Smooth muscle cell of the pulmonary artery (primary cell): ENCODE measurements around the gene SHC4. TPM values are rescaled to one million over a fixed set of nuclear protein-coding genes. Genes with fewer than 3 reads are reported as not detected.

Experiments used
- total RNA-seq: library from RNA; depleted of rRNA; stranded (reverse); fragments of >200 nt; gene quantifications from 2 replicates; pipeline ENCODE4 v1.2.3, GENCODE V29; 2014

Gene SHC4, protein sequence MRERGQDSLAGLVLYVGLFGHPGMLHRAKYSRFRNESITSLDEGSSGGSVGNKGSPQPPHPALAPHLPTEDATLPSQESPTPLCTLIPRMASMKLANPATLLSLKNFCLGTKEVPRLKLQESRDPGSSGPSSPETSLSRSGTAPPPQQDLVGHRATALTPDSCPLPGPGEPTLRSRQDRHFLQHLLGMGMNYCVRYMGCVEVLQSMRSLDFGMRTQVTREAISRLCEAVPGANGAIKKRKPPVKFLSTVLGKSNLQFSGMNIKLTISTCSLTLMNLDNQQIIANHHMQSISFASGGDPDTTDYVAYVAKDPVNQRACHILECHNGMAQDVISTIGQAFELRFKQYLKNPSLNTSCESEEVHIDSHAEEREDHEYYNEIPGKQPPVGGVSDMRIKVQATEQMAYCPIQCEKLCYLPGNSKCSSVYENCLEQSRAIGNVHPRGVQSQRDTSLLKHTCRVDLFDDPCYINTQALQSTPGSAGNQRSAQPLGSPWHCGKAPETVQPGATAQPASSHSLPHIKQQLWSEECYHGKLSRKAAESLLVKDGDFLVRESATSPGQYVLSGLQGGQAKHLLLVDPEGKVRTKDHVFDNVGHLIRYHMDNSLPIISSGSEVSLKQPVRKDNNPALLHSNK
- total RNA-seq = 2.7 and 3.9 TPM in 2 replicates

DNA sequence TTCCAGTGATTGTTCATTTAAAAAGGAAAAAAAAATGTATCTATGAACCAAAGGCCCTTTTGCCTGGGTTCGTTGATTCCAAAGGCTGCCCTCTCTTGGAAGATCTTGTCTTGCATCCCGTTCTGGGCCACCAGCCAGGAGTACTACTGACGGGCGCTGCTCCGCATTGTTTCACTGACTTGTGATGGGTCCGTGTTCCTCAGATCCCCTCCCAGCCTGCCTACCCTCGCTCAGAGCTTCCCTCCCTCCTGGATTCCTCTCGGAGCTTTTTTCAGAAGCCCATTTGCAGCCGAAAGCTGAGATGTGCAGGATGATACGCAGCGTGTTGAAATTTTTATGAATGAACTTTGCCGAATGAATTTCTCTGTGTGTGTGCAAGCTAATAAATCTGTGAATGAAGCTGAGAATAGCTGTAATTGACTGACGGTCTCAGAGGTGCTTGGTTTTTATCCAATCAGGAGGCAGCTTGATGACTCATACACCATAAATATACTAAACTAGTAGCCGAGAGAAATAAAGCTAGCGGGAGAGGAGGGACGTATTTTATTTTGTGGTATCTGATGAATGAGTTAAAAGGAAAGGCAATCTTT, at the start of gene SHC4:
TSS of gene SHC4 (minus strand) at position 396 of the 590 bp plus-strand sequence. CDS start 904 bp downstream, outside the sequence.

DNA sequence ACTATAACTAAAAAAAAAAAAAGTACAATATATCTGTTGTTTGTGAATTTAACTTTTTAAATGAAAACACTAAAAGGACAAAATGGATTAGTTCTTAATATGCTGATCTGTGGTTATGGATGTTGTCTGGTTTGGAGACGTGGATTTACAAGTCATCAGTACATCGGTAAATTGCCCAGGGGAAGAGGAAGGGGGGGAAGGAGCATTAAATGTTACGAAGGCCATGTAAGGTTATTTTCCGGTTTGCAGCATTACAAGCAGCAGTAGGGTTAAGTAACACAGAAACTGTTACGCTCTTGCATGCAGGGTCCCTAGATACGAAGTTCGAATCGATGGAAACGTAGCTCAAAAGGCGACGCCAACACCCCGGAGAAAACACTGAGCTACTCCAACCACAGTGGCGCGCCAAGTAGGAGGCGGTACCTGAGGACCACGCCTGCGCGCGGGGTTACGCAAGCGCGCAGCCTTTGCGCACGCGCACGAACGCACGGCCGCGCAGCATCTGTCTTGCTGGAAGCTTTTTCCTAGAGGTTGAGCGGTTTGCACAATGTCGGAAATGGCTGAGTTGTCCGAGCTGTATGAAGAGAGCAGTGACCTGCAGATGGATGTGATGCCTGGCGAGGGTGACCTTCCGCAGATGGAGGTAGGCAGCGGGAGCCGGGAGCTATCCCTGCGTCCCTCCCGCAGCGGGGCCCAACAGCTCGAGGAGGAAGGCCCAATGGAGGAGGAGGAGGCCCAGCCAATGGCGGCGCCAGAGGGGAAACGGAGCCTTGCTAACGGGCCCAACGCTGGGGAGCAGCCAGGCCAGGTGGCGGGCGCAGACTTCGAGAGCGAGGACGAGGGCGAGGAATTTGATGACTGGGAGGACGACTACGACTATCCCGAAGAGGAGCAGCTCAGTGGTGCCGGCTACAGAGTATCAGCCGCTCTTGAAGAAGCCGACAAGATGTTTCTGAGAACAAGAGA, 85.8 kb downstream of the SHC4 start, which contains the start of gene EID1:
TSS of gene EID1 (plus strand) at position 505 of the 966 bp plus-strand sequence. CDS start at position 548, 43 bp downstream.

DNA sequence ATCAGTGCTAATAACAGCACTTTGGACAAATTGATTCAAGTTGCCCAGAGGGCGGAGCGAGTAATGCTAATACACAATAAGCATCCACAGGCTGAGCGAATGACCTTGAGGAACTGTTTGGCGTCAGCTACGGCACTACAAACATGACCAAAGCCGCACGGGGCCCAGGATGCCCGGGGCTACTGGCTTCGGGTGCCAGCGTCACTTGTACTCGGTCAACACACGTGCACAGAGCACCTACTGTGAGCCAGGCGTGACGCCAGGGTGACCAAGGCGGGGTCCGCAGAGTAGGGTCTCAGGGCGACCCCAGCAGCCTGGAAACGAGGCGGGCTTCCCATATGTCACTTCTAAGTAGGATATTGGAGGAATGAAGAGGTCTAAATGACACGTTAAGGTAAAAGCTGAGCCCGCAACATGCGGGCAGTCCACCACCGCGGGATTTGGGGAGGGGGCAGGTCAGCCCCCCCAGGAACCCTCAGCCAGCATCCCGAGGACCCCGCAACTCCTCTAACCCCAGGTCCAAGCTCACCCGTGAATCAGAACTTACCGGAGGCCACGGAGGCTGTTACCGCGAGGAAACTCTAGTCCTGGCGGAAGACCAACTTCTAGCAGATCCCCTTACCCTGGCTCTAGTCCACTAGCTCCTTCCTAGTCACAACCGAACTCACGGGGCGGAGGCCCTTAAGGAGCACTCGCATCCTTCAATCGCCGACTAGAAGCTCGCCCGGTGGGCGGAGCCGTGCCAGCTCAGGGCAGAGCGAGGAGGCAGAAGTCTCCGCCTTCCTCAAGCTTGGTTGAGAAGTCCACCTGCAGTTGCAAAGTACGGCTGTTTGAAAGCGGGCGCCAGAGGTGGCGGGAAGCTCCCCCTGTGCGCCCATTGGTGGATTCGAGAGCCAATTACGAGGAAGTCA, 153.1 kb downstream of the SHC4 start, which contains the start of gene CEP152:
TSS of gene CEP152 (minus strand) at position 656 of the 911 bp plus-strand sequence. CDS start 5,420 bp downstream, outside the sequence.

Other genes with a start within 250 kb of the SHC4 start
- 2.8 and 5.0 TPM in 2 replicates for gene CEP152, start 152.8 kb downstream of the SHC4 start, total RNA-seq
- gene EID1, start 85.8 kb downstream of the SHC4 start, total RNA-seq = 160 and 187 TPM in 2 replicates
- gene SECISBP2L, start 82.5 kb upstream of the SHC4 start, total RNA-seq = 29.7 and 39.0 TPM in 2 replicates
- gene COPS2, start 191.7 kb upstream of the SHC4 start, total RNA-seq = 78.6 and 91.6 TPM in 2 replicates
- 31.5 and 42.0 TPM in 2 replicates for gene GALK2, start 206.3 kb upstream of the SHC4 start, total RNA-seq